ENCODE data around the gene SERINC1. TPM values are rescaled to one million over a fixed set of nuclear protein-coding genes. Genes with fewer than 3 reads are reported as not detected.

The SERINC1 gene
- total RNA-seq, 4 donors from 2014 or later: 136 to 354 (median 237) TPM

DNA sequence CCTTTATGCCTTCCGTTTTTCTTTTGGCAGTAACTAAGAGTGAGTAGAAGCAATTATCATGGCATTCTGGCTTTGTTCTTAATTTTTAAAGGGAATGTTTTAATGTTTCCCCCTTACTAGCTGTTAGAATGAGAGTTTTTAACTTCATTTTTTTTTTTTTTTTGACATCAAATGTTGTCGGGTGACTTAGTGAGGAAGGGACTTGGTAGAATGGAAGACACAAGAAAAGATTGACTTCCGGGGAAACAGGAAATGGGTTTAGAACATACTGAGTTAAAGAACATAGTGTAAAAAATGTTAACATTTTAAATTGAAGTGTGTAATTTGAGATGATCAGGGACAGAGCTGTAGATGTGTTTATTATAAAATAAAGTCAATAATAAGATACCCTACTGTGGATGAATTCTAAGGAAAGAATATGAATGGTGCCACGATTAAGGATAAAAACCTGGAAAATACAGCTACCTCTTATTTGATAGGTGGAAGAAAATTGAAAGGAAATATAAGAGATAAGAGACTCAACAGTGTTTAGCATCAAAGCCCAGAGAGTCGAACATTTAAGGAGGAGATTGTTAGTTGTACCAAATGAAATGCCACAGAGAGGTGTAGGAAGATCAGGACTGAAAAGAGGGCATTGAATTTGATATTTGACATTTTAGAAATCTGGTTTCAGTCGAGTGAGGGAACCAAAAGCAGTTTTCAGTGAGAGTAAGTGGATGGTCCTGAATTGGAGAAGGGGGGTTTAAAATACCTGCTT lies 62.7 kb downstream of the SERINC1 start:
- intact Hi-C loops (cut with DNase I; ENCODE audit: low total_unique reads): no loop called here
- H3K4me3 ChIP-seq: no peak overlapping the region
- no peaks in the 10 kb centered on the region for H3K4me1 ChIP-seq
- TF ChIP-seq POLR2A (IDR thresholded peaks at IDR 0.05): no peak
- TF ChIP-seq, protein P1, sequence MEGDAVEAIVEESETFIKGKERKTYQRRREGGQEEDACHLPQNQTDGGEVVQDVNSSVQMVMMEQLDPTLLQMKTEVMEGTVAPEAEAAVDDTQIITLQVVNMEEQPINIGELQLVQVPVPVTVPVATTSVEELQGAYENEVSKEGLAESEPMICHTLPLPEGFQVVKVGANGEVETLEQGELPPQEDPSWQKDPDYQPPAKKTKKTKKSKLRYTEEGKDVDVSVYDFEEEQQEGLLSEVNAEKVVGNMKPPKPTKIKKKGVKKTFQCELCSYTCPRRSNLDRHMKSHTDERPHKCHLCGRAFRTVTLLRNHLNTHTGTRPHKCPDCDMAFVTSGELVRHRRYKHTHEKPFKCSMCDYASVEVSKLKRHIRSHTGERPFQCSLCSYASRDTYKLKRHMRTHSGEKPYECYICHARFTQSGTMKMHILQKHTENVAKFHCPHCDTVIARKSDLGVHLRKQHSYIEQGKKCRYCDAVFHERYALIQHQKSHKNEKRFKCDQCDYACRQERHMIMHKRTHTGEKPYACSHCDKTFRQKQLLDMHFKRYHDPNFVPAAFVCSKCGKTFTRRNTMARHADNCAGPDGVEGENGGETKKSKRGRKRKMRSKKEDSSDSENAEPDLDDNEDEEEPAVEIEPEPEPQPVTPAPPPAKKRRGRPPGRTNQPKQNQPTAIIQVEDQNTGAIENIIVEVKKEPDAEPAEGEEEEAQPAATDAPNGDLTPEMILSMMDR (IDR thresholded peaks at IDR 0.05): no peak
- no peaks in the 10 kb centered on the region for H3K9me3 ChIP-seq
- no peak for DNase-seq
- no peak overlapping the region for H3K27ac ChIP-seq
- no peaks in the 10 kb centered on the region for H3K27me3 ChIP-seq
- H3K36me3 ChIP-seq: no peaks in the 10 kb centered on the region

DNA sequence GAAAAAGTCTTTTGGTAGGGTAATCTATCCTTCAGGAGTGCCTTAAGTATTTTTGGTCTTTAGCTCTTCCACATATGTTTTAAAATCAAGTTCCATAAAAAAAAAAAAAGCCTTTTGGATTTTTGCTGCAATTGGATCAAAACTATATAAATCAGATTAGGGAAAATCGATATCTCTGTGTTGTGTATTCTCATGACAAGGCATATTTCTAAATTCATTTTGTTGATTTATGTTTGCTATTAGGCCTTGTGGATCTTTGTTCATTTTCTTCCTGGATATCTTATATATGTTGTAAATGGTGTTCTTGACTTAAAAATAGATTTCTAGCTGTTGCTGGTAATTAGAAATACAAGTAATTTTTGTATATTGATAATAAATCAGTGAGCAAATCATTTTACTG lies 63.4 kb downstream of the SERINC1 start:
- Histone ChIP-seq H3K27me3 (no peaks in the 10 kb centered on the region), H3K4me3 (no peak overlapping the region), H3K4me1 (no peaks in the 10 kb centered on the region), H3K36me3 (no peaks in the 10 kb centered on the region), H3K9me3 (no peaks in the 10 kb centered on the region), H3K27ac (no peak overlapping the region)
- DNase-seq: no peak
- intact Hi-C loops (cut with DNase I; ENCODE audit: low total_unique reads): no loop called here
- TF ChIP-seq, protein P1 (IDR thresholded peaks at IDR 0.05): no peak
- no peak for TF ChIP-seq POLR2A (IDR thresholded peaks at IDR 0.05)

DNA sequence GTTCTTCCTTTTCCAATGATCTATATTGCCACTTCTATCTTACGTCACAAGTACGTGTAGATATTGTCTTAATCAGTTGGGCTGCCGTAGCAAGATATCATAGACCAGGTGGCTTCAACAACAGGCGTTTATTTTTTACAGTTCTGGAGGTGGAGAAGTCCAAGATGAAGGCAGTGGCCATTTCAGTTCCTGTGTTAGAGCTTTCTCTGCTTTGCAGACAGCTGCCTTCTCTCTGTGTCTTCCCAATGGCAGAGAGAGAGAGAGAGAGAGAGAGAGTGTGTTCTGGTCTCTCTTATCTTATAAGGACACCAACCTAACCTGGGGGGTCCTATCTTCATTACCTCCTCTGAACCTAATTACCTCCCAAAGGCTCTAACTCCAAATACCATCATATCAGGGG lies 63.9 kb downstream of the SERINC1 start:
- DNase-seq: no peak
- H3K9me3 ChIP-seq: no peaks in the 10 kb centered on the region
- H3K27me3 ChIP-seq: no peaks in the 10 kb centered on the region
- H3K36me3 ChIP-seq: no peaks in the 10 kb centered on the region
- intact Hi-C loops (cut with DNase I; ENCODE audit: low total_unique reads): no loop called here
- TF ChIP-seq, protein P1 (IDR thresholded peaks at IDR 0.05): no peak
- TF ChIP-seq POLR2A (IDR thresholded peaks at IDR 0.05): no peak
- H3K4me1 ChIP-seq: no peaks in the 10 kb centered on the region
- H3K27ac ChIP-seq: no peak overlapping the region
- no peak overlapping the region for H3K4me3 ChIP-seq

DNA sequence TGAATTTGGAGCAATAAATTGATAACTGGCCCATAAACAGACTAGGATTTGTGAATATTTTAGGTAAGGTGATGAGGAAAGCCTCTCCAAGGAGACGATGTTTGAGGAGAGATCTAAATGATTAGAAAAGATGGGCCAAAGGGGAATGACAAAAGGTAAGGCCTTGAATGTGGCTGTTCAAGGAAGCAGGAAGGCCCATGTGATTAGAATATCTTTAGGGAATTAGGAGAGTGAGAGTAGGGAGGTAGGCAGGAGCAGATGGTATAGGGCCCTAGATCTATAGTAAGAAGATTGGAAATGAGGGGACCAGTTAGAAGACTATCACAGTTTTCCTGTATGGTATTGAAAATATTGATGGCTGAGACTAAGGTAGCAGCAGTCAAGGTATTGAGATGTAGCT lies 65.4 kb downstream of the SERINC1 start:
- Histone ChIP-seq H3K9me3 (no peaks in the 10 kb centered on the region), H3K27me3 (no peaks in the 10 kb centered on the region), H3K27ac (no peak overlapping the region), H3K4me3 (no peak overlapping the region), H3K4me1 (peaks cover 0 to 3% of the 10 kb centered on the region in 2 donors), H3K36me3 (no peaks in the 10 kb centered on the region)
- DNase-seq: no peak
- no peak for TF ChIP-seq POLR2A (IDR thresholded peaks at IDR 0.05)
- TF ChIP-seq, protein P1 (IDR thresholded peaks at IDR 0.05): no peak
- intact Hi-C loops (cut with DNase I; ENCODE audit: low total_unique reads): no loop called here

DNA sequence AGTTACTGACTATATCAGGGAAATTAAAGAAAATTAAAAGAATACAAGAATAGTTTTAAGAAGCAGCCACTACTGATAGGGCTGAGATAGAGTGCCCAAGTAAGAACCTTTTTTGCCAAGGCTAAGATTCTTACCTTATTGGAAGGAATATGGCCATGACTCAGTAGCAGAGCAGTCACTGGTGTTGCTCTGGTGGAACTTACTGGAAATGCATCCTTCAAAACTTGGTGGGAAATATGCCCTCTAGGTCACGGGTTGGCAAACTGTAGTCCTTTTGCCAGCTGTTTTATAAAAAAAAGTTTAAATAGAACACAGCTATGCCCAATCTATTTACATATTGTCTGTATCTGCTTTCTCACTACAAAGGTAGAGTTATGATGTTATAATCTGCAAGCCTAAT lies 66.2 kb downstream of the SERINC1 start:
- Histone ChIP-seq H3K27ac (no peak overlapping the region), H3K9me3 (no peaks in the 10 kb centered on the region), H3K4me3 (no peak overlapping the region), H3K36me3 (no peaks in the 10 kb centered on the region), H3K27me3 (no peaks in the 10 kb centered on the region), H3K4me1 (peaks cover 0 to 3% of the 10 kb centered on the region in 2 donors)
- TF ChIP-seq, protein P1 (IDR thresholded peaks at IDR 0.05): no peak
- TF ChIP-seq POLR2A (IDR thresholded peaks at IDR 0.05): no peak
- intact Hi-C loops (cut with DNase I; ENCODE audit: low total_unique reads): no loop called here
- DNase-seq: no peak

Data from uterus (tissue), 4 donors.